ENCODE data around the gene TRIO.

TRIO gene

DNA sequence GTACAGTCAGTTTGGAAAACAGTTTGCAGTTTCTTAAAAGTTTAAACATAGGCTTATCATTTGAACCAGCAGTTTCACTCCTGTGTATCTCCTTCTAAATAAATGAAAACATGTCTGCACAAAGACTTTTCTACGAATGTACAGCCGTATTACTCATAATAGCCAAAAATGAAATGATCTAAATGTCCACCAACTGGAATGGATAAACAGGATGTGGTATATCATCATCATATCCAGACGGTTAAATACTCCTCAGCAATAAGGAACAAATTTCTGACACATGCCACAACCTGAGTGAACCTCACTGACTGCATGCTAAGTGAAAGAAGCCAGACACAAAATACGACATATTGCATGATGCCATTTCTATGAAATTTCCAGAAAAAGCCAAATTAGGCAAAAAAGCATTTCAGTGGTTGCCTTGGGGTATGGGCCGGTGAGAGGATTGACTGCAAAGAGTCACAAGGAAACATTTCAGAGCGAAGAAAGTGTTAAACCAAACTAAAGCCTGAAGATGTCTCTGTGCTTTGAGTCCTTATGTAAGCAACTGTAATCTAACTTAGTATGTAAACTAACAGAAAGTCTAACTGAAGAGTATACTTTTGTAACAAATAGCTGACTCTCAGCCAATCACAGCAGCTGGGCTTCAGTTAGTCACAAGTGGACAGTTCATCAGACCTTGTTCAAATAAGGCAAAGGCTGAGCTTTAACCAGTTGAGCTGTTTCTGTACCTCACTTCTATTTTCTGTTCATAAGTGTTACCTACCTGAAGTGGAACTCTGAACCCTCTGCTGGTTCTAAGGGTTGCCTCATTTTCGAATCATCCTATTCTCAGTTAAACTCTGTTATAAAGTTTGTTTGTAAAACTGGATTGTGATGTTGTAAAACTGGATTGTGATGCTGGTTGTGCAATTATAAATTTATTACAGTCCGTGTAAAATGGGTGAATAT is 65.2 kb downstream of the TRIO start:
- DNase-seq (ENCODE audit: low read depth in 2 of 2): no peak

GRCh38 chr5:14209222-14209822 is 66.2 kb downstream of the TRIO start:
- DNase-seq (ENCODE audit: low read depth in 2 of 2): no peak

GRCh38 chr5:14209836-14210235 is 66.7 kb downstream of the TRIO start:
- no peak for DNase-seq (ENCODE audit: low read depth in 2 of 2)

DNA sequence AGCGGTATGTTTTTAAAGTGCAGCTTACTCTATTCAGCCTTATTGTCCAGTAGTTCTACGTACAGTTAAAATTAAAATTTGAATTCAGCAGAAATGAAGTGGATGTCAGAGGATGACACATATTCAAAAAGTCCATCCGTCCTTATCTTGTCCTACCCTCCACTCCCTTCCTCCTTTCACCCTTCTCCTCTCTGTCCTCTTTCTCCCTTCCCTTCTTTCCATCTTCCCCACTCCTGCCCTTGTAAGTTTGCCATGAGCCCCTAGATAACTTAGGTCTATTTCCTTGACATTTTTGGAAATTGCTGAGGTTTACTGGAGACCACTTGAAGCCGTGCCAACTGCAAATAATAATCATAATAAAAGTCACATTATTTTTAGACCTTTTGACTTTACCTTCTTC is 67.6 kb downstream of the TRIO start:
- DNase-seq (ENCODE audit: low read depth in 2 of 2): no peak

- DNase-seq (ENCODE audit: low read depth in 2 of 2): no peak
Measured at GRCh38 chr5:14211818-14212803, 69.0 kb downstream of the TRIO start.

- no peak for DNase-seq (ENCODE audit: low read depth in 2 of 2)
Measured at GRCh38 chr5:14212838-14213237, 69.7 kb downstream of the TRIO start.

GRCh38 chr5:14213253-14213652 is 70.1 kb downstream of the TRIO start:
- DNase-seq (ENCODE audit: low read depth in 2 of 2): no peak

DNA sequence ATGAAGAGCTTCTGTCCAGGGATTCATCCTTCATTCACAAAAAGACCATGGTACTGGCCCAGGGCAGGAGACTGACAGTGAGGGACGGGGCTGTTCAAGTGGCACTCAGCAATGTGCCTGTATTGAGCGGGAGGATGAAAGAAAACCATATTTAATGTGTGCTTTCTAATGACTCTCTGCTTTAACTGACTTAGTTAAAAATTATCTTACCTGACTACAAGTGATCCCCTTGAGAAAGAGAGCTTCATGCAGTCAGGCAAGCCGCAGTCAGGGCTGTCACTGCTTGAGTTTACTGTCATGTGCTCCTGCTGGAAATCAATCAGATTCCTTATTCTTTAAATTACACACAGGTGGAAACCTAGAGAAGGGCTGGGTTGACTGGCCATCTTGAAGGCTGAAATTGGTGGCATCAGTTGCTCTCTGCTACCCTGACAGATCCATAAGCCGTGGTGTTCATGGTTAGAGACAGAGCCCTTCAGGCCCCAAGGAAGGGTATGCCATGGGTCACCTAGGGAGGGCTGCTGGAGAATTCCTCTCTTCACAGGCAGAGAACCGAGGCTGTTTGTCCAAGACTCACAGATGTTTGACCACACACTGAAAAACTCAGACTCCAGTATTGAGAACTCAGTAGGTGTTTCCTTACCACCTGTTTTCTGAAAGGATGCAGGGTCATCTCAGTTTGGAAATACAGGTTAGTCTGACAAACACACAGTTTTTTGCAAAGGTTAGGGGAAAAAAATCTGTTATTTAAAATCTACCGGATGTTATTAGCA is 70.9 kb downstream of the TRIO start:
- DNase-seq (ENCODE audit: low read depth in 2 of 2): no peak

- DNase-seq (ENCODE audit: low read depth in 2 of 2): no peak
Measured at GRCh38 chr5:14215901-14216300, 72.8 kb downstream of the TRIO start.

DNA sequence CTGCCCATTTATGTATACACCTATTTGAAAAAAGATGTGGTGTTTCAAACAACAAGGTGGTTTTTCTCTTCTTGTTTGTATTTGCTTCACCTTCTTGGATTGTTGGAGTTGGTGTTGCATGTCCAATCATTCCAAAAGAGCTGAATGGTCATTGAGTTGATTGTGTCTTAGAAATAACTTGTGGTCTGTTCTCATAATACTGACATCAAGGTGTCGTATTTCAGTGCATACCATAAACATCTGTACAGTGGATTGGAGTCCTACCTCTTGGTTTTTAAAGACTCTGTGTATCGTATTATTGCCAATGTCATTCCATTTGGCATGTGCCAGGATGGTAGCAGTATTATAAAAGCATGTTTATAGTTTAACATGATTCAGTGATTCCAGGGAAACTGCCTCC is 73.2 kb downstream of the TRIO start:
- DNase-seq (ENCODE audit: low read depth in 2 of 2): no peak

GRCh38 chr5:14216902-14217301 is 73.8 kb downstream of the TRIO start:
- no peak for DNase-seq (ENCODE audit: low read depth in 2 of 2)

GRCh38 chr5:14217587-14217986 is 74.4 kb downstream of the TRIO start:
- no peak for DNase-seq (ENCODE audit: low read depth in 2 of 2)

DNA sequence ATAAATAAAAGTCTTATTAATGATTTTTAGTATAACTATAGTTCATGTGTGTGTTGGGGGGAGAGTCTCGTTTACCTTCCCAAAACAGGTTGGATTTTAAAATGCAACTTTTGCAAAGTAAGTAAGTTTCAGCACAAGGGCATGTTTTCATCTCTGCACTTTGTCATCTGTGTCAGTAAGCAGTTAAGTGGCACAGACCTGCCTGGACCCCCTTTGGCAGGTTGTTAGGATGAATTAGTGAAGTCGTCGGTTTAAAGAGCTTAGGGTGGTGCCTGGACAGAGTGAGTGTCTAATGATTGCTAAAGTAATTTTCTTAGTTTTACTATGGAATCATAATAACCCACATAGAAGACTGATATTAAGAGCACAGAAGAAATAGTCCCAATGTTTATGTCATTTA is 74.9 kb downstream of the TRIO start:
- DNase-seq (ENCODE audit: low read depth in 2 of 2): no peak

- no peak for DNase-seq (ENCODE audit: low read depth in 2 of 2)
Measured at GRCh38 chr5:14218480-14218879, 75.3 kb downstream of the TRIO start.

- no peak for DNase-seq (ENCODE audit: low read depth in 2 of 2)
Measured at GRCh38 chr5:14218897-14219573, 75.9 kb downstream of the TRIO start.

DNA sequence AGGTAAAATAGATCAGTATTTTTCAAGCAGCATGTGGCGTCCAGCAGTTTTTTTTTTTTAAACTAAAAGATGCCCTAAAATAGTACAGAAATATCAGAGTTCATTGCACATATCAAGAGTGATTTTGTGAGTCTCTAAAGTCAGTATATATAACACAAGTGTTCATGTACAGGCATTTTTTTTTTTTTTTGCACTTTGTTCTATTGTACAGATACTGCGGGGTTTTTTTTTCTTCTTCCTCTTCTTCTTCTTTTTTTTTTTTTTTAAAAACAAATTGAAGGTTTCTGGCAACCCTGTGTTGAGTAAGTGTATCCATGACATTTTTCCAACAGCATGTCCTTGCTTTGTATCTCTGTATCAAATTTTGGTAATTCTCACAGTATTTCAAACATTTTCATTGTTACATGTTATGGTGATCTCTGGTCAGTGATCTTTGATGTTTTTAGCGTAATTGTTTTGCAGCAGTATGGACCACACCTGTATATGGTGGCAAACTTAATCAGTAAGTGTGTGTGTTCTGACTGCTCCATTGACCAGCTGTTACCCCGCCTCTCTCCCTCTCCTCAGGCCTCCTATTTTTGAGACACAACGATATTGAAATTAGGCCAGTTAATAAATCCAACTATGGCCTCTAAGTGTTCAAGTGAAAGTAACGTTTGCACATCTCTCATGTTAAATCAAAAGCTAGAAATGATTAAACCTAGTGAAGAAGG is 76.8 kb downstream of the TRIO start:
- no peak for DNase-seq (ENCODE audit: low read depth in 2 of 2)

GRCh38 chr5:14220642-14221041 is 77.5 kb downstream of the TRIO start:
- no peak for DNase-seq (ENCODE audit: low read depth in 2 of 2)

DNA sequence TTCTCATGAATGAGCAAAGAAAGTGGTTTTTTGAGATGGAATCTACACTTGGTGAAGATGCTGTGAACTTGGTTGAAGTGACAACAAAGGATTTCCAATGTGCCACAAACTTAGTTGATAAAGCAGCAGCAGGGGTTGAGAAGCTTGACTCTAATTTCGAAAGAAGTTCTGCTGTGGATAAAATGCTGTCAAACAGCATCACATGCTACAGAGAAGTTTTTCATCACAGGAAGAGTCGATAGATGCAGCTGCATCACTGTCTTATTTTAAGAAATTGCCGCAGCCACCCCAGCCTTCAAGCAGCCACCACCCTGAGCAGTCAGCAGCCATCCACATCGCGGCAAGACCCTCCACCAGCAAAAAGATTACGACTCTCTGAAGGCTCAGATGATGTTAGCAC is 78.6 kb downstream of the TRIO start:
- no peak for DNase-seq (ENCODE audit: low read depth in 2 of 2)

- DNase-seq (ENCODE audit: low read depth in 2 of 2): no peak
Measured at GRCh38 chr5:14222206-14222605, 79.1 kb downstream of the TRIO start.

DNA sequence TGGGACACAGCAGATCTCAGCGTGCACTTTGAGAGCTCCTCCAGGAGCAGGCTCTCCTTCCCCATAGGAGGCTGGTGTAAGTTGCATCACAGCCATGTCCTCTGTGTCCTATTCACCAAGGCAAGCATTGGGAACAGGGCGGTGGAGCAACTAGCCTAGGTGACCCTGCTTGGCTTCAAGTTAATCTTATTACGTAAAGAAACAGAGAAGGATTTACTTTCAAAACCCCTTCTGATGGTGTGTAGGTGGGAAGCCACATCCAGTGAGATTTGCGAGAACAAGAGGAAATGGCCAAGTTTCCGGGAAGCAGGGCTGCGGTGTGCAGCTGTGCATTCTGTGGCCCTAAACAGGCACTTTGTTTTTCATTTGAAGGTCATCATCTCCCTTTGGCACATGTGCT is 80.2 kb downstream of the TRIO start:
- DNase-seq (ENCODE audit: low read depth in 2 of 2): no peak
